GM23338 (cell line): ENCODE data around the gene ATP13A4.

Experiments used
- CTCF ChIP-seq, 2 experiments: fragments of 200-600 bp in 1 of 2; sonication (generic) in 1 of 2; conservative IDR thresholded peaks; 2 replicates each; pipeline versions ENCODE4 v1.5.1 to v1.6.1; 2016 to 2017; ENCODE audit warnings: antibody characterized with exemption in 2 of 2, low read depth in 2 of 2, mild to moderate bottlenecking in 2 of 2, moderate library complexity in 1 of 2
- EZH2 ChIP-seq: fragments of 200-600 bp; sonication (generic); IDR thresholded peaks from one replicate; pipeline ENCODE4 v1.8.0; 2017; ENCODE audit warnings: antibody characterized with exemption, mild to moderate bottlenecking, low read depth; ENCODE audit not compliant: unreplicated experiment

- TF ChIP-seq CTCF (conservative IDR thresholded peaks at IDR 0.05; ENCODE audit: low read depth in 2 of 2), result no peak
- TF ChIP-seq EZH2, result no peak
These were observed 64.7 kb downstream of the ATP13A4 start for GRCh38 chr3:193489949-193490348.
